A549 (cell line): ENCODE data around the gene AFG3L2. TPM values are rescaled to one million over a fixed set of nuclear protein-coding genes. Genes with fewer than 3 reads are reported as not detected.

ENCODE experiments used
- ATAC-seq, 2 experiments: fragments of 200-7000 bp in 1 of 2; fragments of >200 bp in 1 of 2; cut with Nextera tagmentation in 1 of 2; cut with Tn5 transposase in 1 of 2; 3 replicates each; pipeline versions ENCODE4 v1.8.0 to v1.9.1; 2018 to 2020; ENCODE audit warnings: mild to moderate bottlenecking in 1 of 2, moderate library complexity in 1 of 2
- CTCF ChIA-PET: fragments of 300-600 bp; sonication (Branson Sonifier 250); formaldehyde crosslinking; extraction: SDS; loops from one replicate; lab custom pipeline; 2021; ENCODE audit warnings: antibody characterized with exemption, inconsistent platforms; lab: Yijun Ruan, JAX
- POLR2A ChIA-PET: fragments of 350-600 bp; formaldehyde crosslinking; extraction: SDS; loops from one replicate; lab custom pipeline; 2021; ENCODE audit warnings: antibody characterized with exemption, inconsistent platforms; lab: Yijun Ruan, JAX
- DNase-seq, 2 experiments: peaks; one replicate each; pipeline versions ENCODE4 v3.0.0 to v3.0.0-alpha.2; 2011 to 2016; ENCODE audit warnings: low read depth in 1 of 2, low spot score in 1 of 2
- FAIRE-seq: peaks from 2 replicates; lab custom pipeline; 2011; peaks lifted over from hg19 to GRCh38; lab: Jason Lieb, UNC
- H3K27ac ChIP-seq, 2 experiments: fragments of >200 bp; sonication (Bioruptor Twin); formaldehyde crosslinking; 3 replicates each; pipeline ENCODE4 v1.5.1; 2016 to 2017
- H3K4me1 ChIP-seq: fragments of >200 bp; sonication (Bioruptor Twin); formaldehyde crosslinking; 3 replicates; pipeline ENCODE4 v1.6.1; 2016
- H3K4me2 ChIP-seq: fragments of >200 bp; sonication (Bioruptor Twin); formaldehyde crosslinking; 3 replicates; pipeline ENCODE4 v1.6.1; 2016
- H3K4me3 ChIP-seq: fragments of >200 bp; sonication (Bioruptor Twin); formaldehyde crosslinking; 3 replicates; pipeline ENCODE4 v1.5.1; 2016
- H3K9me3 ChIP-seq: fragments of >200 bp; sonication (Bioruptor Twin); formaldehyde crosslinking; 3 replicates; pipeline ENCODE4 v1.6.1; 2016
- CEBPB ChIP-seq, 2 experiments: fragments of >200 bp in 1 of 2; sonication (Bioruptor Twin) in 1 of 2; formaldehyde crosslinking in 1 of 2; IDR thresholded peaks; 2 replicates each; pipeline ENCODE4 v1.6.1; 2012 to 2016
- CHD4 ChIP-seq: fragments of 200-600 bp; sonication (generic); IDR thresholded peaks from 2 replicates; pipeline ENCODE4 v1.6.1; 2016; ENCODE audit warnings: antibody characterized with exemption, mild to moderate bottlenecking, borderline replicate concordance
- FOSL2 ChIP-seq, 2 experiments: fragments of 450-650 bp in 1 of 2; fragments of >200 bp in 1 of 2; sonication (Bioruptor Twin) in 1 of 2; formaldehyde crosslinking; IDR thresholded peaks; 2 replicates each; pipeline versions ENCODE4 v1.5.0 to v1.6.1; 2016 to 2020; ENCODE audit warnings: mild to moderate bottlenecking in 1 of 2, moderate library complexity in 1 of 2
- HDAC2 ChIP-seq: fragments of 200-600 bp; sonication (generic); IDR thresholded peaks from 2 replicates; pipeline ENCODE4 v1.6.1; 2016
- HOXB13 ChIP-seq: fragments of 250-450 bp; sonication (Bioruptor Pico); IDR thresholded peaks from 2 replicates; pipeline ENCODE4 v1.5.0; 2020; ENCODE audit warnings: low read depth, mild to moderate bottlenecking, moderate library complexity
- HOXB5 ChIP-seq: fragments of 250-450 bp; sonication (Bioruptor Pico); IDR thresholded peaks from 2 replicates; pipeline ENCODE4 v1.5.0; 2020; ENCODE audit warnings: mild to moderate bottlenecking, moderate library complexity
- JUNB ChIP-seq: fragments of >200 bp; sonication (Bioruptor Twin); formaldehyde crosslinking; IDR thresholded peaks from 2 replicates; pipeline ENCODE4 v1.6.1; 2016
- KDM1A ChIP-seq: fragments of 200-600 bp; sonication (generic); IDR thresholded peaks from 2 replicates; pipeline ENCODE4 v1.6.1; 2016; ENCODE audit warnings: low read depth, mild to moderate bottlenecking
- KDM5A ChIP-seq: fragments of 200-600 bp; sonication (generic); IDR thresholded peaks from 2 replicates; pipeline ENCODE4 v1.6.1; 2016; ENCODE audit warnings: antibody characterized with exemption, mild to moderate bottlenecking
- NR3C1 ChIP-seq: fragments of >200 bp; sonication (Bioruptor Twin); formaldehyde crosslinking; IDR thresholded peaks from 3 replicates; pipeline ENCODE4 v1.6.1; 2017
- TFCP2L1 ChIP-seq: fragments of 250-450 bp; sonication (Bioruptor Pico); IDR thresholded peaks from 2 replicates; pipeline ENCODE4 v1.5.0; 2021; ENCODE audit warnings: mild to moderate bottlenecking
- ZFP36 ChIP-seq: fragments of 450-650 bp; IDR thresholded peaks from 2 replicates; pipeline ENCODE4 v1.6.1; 2014; ENCODE audit warnings: borderline replicate concordance; ENCODE audit not compliant: partially characterized antibody
- WGBS: methylation state at CpG from one replicate; pipeline ENCODE4 v1.1.6; 2017; ENCODE audit errors: missing lambda C conversion rate; 5-methylcytosine and 5-hydroxymethylcytosine counted together
- polyA plus RNA-seq, 4 experiments: library from polyadenylated mRNA; depleted of rRNA in 3 of 4; stranded (reverse); fragments of >200 nt; fragmentation: RNase III in 1 of 4; extraction: RNeasy Plus Mini Kit Qiagen cat#74134 plus additional on column Dnase treatment in 1 of 4; gene quantifications; 2 replicates in 3 of 4; 3 replicates in 1 of 4; pipeline ENCODE4 v1.2.3, GENCODE V29; 2011 to 2017
- TF ChIP-seq, protein P1 (sequence below): fragments of >200 bp; sonication (Bioruptor Twin); formaldehyde crosslinking; IDR thresholded peaks from 2 replicates; pipeline ENCODE4 v1.6.1; 2016
- TF ChIP-seq, protein P2 (sequence below): fragments of 250-450 bp; sonication (Bioruptor Pico); IDR thresholded peaks from 2 replicates; pipeline ENCODE4 v1.5.0; 2020; ENCODE audit warnings: low read depth, mild to moderate bottlenecking, moderate library complexity
- TF ChIP-seq, protein P3 (sequence below): fragments of 150-350 bp; IDR thresholded peaks from 2 replicates; pipeline ENCODE4 v1.6.1; 2014; ENCODE audit warnings: low read depth, mild to moderate bottlenecking, low read length

The AFG3L2 gene
- polyA plus RNA-seq, 2 of the 4 experiments (the other 2 are of a cell fraction) = 33.7 to 56.4 TPM

DNA sequence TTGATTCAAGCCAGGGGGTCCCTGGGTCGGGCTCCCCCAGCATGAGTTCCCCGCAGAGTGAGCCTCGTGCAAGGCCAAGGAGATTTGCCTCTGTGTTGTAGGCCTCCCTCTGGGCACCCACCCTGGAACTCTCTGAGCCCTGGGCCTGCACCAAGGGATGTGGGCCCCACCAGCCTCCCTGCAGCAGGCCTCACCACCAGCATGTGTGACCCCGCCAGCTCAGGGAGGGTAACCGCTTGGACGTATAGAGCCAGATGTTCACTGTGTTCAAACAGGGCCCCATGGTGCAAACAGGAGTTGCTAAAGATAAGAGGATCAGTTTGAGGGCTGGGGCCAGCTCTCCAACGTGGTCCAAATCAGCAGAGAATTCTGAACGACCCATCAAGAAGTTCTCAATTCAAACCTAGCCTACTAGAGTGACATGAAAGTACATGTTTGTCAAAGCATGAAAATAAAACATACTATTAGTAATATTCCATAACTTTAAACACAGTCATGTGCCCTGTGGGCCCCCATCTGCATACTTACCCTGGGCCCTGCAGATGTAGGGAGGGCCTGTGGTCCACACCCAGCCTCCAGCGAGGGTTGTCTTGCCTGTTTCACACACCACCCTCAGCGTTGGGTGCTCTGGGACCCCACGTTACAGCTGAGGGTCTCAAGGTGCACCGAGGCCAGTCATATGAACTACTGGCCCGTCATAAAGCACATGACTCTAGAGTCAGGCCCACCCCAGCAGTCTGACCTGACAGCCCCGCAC lies 74.5 kb downstream of the AFG3L2 start:
- no peaks in the 10 kb centered on the region for H3K9me3 ChIP-seq
- H3K4me2 ChIP-seq = no peak overlapping the region
- ChIA-PET POLR2A (no interaction called here), CTCF (interaction anchor here (1.3 kb wide), 1 partner anchor 11 kb away, joined by 3 read pairs; no protein-coding TSS in a partner anchor)
- no peak overlapping the region for H3K4me3 ChIP-seq
- 57% methylated on average over 6 of the region's 14 CpGs for WGBS
- no peak for ATAC-seq
- 0 out of 3 replicates have a peak, but pooled peaks cover 3% of the 10 kb centered on the region for H3K4me1 ChIP-seq
- no peak for FAIRE-seq
- no peak for DNase-seq
- no peak for TF ChIP-seq HOXB5
- TF ChIP-seq, all 56 proteins: peak for 0
- H3K27ac ChIP-seq = no peak overlapping the region

DNA sequence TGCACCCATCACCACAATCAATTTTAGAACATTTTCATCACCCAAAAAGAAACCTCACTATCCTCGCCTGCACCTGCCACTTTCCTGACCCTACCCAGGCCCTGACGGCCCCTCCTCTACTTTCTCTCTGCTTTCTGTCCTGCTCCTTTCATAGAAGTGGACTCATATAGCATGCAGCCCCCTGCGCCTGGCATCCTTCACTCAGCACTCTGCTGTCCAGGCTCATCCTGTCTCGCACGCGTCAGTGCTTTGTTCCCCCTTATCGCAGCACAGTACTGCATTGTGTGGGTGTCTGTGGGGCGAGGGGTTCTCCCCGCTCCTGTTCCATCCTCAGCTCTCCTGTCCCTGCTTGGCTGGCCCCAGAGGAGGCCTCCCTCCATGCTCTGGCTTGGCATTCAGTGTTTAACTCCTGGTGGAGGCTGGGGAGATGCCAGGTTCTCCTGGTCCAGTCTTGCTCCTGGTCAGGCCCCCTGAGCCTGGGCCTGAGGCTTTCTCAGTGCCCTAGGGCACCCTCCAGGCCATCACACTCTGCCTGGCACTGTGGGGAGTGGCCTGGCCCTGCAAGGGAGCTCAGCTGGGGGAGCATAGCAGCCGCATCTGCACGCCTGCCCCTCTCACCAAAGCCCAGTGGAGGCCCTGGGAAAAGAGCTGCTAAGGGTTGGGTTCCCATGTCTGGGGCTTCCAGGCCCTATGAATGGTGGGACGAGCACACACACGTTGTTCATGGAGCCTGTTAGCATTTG lies 75.6 kb downstream of the AFG3L2 start:
- no peak for ATAC-seq
- H3K27ac ChIP-seq = no peak overlapping the region
- TF ChIP-seq FOSL2 (IDR thresholded peaks at IDR 0.05) (no peak), FOSL2 (CRISPR knock-in tag; IDR thresholded peaks at IDR 0.05) (no peak), CEBPB (IDR thresholded peaks at IDR 0.05) (no peak), ZFP36 (no peak), HDAC2 (no peak)
- TF ChIP-seq, all 56 proteins: peak for 0
- H3K4me3 ChIP-seq = no peak overlapping the region
- no peak for FAIRE-seq
- 0 out of 3 replicates have a peak, but pooled peaks cover 3% of the 10 kb centered on the region for H3K4me1 ChIP-seq
- no peak overlapping the region for H3K4me2 ChIP-seq
- POLR2A ChIA-PET = no interaction called here
- no peaks in the 10 kb centered on the region for H3K9me3 ChIP-seq
- 72% methylated on average over 13 of the region's 13 CpGs for WGBS
- CTCF ChIA-PET = no interaction called here
- no peak for DNase-seq

DNA sequence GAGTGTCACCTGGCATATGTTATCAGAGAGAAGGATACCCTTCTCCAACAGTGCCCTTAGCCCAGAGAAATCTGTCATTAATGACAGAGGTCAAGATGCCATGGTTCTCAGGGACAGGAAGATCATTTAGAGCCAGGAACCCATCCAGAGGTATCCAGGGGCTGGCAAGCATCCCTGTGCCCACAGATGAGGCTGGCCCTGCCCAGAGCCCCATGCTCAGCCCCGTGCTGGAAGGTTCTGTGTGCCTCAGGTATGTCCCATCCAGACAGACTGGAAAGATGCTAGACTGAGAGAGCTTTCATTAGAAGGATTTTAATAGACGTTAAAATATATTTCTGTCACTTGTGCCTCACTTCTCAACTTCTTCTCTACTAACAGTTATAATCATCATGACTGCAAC lies 77.2 kb downstream of the AFG3L2 start:
- H3K9me3 ChIP-seq = no peaks in the 10 kb centered on the region
- FAIRE-seq = no peak
- H3K4me2 ChIP-seq = no peak overlapping the region
- no peak for DNase-seq
- H3K27ac ChIP-seq = no peak overlapping the region
- 53% methylated on average over 2 of the region's 2 CpGs for WGBS
- TF ChIP-seq CHD4 (no peak), NR3C1 (no peak), HOXB13 (CRISPR knock-in tag) (no peak), TFCP2L1 (no peak), KDM1A (no peak), HOXB5 (no peak)
- TF ChIP-seq, protein P1, sequence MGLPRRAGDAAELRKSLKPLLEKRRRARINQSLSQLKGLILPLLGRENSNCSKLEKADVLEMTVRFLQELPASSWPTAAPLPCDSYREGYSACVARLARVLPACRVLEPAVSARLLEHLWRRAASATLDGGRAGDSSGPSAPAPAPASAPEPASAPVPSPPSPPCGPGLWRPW = no peak
- TF ChIP-seq, all 56 proteins: peak for 0
- POLR2A ChIA-PET = no interaction called here
- CTCF ChIA-PET = interaction anchor here (1.8 kb wide), 1 partner anchor 28 kb away, joined by 4 read pairs; no protein-coding TSS in a partner anchor
- no peak for ATAC-seq
- Histone ChIP-seq H3K4me1 (no peaks in the 10 kb centered on the region), H3K4me3 (no peak overlapping the region)

DNA sequence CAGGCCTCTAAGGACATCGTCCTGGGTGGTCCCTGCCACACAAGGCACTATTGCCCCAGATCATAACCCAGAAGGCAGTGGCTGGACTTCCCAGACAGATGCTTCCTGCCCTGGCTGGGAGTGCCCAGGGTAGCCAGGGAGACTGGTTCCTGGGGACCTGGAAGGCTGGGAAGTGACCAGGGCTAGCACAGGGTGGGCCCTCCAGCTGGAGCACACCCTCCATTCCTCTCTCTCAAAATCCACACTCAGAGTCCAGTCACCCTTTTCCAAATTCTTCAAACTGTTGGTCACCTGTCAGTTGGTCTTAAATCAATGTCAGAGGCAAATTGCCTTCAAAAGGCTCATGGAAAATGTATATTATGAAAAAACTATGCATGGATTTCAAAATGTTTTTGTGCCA lies 80.6 kb downstream of the AFG3L2 start:
- DNase-seq (no peak), FAIRE-seq (no peak), ATAC-seq (no peak)
- Histone ChIP-seq H3K27ac (no peak overlapping the region), H3K4me3 (no peak overlapping the region), H3K4me2 (no peak overlapping the region), H3K4me1 (no peaks in the 10 kb centered on the region), H3K9me3 (no peaks in the 10 kb centered on the region)
- ChIA-PET CTCF (interaction anchor here (2.2 to 4.8 kb wide), 2 partner anchors 24 to 31 kb away, joined by 11 to 20 read pairs; no protein-coding TSS in a partner anchor), POLR2A (interaction anchor here (1.0 kb wide), 1 partner anchor 9 kb away, joined by 4 read pairs; no protein-coding TSS in a partner anchor)
- TF ChIP-seq, protein P2, sequence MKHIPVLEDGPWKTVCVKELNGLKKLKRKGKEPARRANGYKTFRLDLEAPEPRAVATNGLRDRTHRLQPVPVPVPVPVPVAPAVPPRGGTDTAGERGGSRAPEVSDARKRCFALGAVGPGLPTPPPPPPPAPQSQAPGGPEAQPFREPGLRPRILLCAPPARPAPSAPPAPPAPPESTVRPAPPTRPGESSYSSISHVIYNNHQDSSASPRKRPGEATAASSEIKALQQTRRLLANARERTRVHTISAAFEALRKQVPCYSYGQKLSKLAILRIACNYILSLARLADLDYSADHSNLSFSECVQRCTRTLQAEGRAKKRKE = no peak
- TF ChIP-seq JUNB = no peak
- no peak for TF ChIP-seq FOSL2 (IDR thresholded peaks at IDR 0.05)
- no peak for TF ChIP-seq FOSL2 (CRISPR knock-in tag; IDR thresholded peaks at IDR 0.05)
- no peak for TF ChIP-seq KDM5A
- TF ChIP-seq, protein P3, sequence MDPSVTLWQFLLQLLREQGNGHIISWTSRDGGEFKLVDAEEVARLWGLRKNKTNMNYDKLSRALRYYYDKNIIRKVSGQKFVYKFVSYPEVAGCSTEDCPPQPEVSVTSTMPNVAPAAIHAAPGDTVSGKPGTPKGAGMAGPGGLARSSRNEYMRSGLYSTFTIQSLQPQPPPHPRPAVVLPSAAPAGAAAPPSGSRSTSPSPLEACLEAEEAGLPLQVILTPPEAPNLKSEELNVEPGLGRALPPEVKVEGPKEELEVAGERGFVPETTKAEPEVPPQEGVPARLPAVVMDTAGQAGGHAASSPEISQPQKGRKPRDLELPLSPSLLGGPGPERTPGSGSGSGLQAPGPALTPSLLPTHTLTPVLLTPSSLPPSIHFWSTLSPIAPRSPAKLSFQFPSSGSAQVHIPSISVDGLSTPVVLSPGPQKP = no peak
- TF ChIP-seq KDM1A = no peak
- WGBS = 89% methylated on average over 1 of the region's 1 CpG
